Stimulated activated effector memory CD8-positive, alpha-beta T cell treated with anti-CD3 and anti-CD28 coated beads, Interleukin-12 subunit alpha, Interleukin-12 subunit beta, amount 100 ng/mL, for 72 hours (primary cell): ENCODE results near the gene APLN.

Experiments used
- ATAC-seq: fragments of 150-1000 bp; cut with Tn5 transposase; 2 replicates; pipeline ENCODE4 v1.10.0; 2021
- DNase-seq, 2 donors: peaks; one replicate each; pipeline ENCODE4 v3.0.0; 2021 to 2022; ENCODE audit warnings: low spot score in 2 of 2
- H3K27ac Mint-ChIP-seq: one replicate; pipeline ENCODE4 v1.8.0; 2022; ENCODE audit warnings: mild to moderate bottlenecking, mixed read lengths
- H3K36me3 Mint-ChIP-seq: one replicate; pipeline ENCODE4 v1.8.0; 2022; ENCODE audit warnings: mild to moderate bottlenecking, mixed read lengths
- H3K4me1 Mint-ChIP-seq: one replicate; pipeline ENCODE4 v1.8.0; 2022; ENCODE audit warnings: mixed read lengths
- H3K4me3 Mint-ChIP-seq: one replicate; pipeline ENCODE4 v1.8.0; 2022; ENCODE audit warnings: mild to moderate bottlenecking, mixed read lengths
- H3K9me3 Mint-ChIP-seq: one replicate; pipeline ENCODE4 v1.8.0; 2022; ENCODE audit warnings: mixed read lengths

Gene APLN

DNA sequence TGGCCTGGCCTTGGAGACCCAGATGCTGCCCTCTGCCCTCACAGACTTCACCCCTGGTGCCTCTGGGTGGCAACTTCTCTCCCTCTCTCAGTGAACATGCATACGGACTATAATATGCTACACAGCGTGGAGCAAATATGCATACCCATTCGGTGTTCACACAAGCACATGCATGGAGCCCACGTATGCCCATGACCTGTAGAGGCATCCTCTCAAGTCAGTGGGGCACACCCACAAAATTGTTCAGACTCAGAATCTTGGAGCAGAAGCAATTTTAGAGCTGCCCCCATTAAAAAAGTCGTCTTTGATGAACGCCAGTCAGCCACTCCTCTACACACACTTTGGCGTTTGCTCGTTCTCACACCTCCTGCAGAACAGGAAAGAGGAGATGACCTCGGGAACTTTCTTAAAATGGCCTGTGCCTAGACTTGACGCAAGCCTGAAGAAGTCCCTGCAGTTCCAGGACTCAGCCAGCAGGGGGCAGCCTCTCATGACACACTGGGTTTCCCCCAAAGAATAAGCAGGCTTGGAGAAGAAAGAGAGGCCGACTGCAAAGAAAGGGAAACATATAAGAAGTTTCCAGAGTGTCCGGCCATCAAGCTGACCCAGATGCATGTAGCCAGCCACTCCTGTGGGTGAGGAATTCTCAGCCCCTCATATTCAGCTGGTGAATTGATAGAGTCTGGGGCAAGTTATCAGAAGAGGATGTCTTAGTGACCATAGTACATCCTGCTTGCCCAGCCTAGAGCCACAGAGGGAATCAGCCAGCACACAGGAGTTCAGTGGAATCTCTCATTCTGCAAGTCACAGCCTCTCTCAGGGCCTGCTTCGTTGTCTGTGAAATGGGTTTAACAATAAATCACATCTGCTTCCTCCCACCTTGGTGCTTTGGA is 17.3 kb downstream of the APLN start:
- Mint-ChIP-seq H3K27ac (no peak overlapping the region), H3K9me3 (no peaks in the 10 kb centered on the region), H3K36me3 (no peaks in the 10 kb centered on the region), H3K4me3 (no peak overlapping the region), H3K4me1 (no peaks in the 10 kb centered on the region)
- DNase-seq: peak; percentile 57 to 80
- peak; percentile 80 for ATAC-seq

DNA sequence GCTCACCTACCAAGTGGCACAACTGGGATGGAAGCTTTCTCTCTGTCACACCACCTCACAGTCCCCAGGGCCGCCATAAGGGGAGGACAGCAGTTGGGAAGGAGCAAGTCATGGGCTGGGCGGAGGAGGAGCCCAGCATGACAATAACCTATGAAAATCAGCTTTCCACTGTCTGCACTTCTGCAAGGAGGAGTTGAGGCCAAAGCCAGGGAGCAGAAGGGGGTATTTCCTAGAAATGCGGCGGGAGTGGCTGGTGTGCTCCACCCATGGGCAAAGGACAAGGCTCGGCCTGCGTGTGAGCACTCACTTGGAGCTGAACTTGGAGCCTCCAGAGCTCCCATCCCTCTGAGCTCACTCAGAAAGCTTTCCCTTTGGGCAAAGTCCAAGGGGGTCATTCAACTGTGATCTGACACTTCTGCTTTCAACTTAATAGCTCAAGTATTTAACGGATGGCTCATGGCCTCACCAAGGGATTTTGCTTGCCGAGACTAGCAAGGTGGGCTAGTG is 18.5 kb downstream of the APLN start:
- Mint-ChIP-seq H3K27ac (no peak overlapping the region), H3K36me3 (no peaks in the 10 kb centered on the region), H3K9me3 (no peaks in the 10 kb centered on the region), H3K4me3 (no peak overlapping the region), H3K4me1 (no peaks in the 10 kb centered on the region)
- no peak for DNase-seq
- no peak for ATAC-seq

DNA sequence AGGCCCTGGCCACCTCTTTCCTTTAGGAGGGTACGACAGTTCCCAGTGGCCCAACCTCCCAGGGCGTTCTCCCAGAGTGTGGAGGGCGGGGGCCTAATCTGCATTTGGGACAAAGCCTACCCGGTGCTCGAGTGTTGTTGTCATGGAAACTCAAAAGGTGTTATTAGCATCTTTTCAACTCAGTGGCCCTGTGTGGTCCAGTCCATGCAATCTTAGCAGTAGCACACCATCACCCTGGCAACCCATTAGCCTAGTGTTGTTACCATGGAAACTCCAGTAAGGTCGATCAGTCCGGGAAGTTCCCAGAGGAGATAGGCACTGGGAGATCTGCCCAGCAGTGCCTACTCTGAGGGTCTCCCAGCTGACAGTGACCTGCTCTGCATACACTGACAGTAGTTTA is 20.2 kb downstream of the APLN start:
- H3K9me3 Mint-ChIP-seq: no peaks in the 10 kb centered on the region
- H3K27ac Mint-ChIP-seq: no peak overlapping the region
- DNase-seq: no peak
- no peak for ATAC-seq
- no peaks in the 10 kb centered on the region for H3K36me3 Mint-ChIP-seq
- H3K4me1 Mint-ChIP-seq: no peaks in the 10 kb centered on the region
- H3K4me3 Mint-ChIP-seq: no peak overlapping the region

DNA sequence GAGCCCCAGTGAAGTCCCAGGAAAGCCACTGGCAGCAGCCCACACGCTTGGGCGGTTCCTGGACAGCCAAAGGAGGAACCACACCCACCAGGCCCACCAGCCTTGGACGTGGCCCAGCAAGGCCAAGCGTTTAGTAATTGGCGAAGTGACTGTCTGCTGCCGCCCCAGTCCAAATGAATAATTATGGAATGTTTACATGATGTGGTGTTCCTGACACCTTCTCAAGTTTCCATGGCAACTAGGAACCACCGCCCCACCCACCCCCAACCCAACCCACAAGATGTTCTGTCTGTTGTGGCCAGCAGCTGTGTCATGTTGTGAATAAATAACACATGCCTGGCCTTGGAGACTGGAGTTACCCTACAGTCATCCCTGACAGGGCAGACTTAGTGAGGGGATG is 22.3 kb downstream of the APLN start:
- DNase-seq (no peak), ATAC-seq (no peak)
- Mint-ChIP-seq H3K4me1 (no peaks in the 10 kb centered on the region), H3K4me3 (no peak overlapping the region), H3K9me3 (no peaks in the 10 kb centered on the region), H3K27ac (no peak overlapping the region), H3K36me3 (no peaks in the 10 kb centered on the region)

DNA sequence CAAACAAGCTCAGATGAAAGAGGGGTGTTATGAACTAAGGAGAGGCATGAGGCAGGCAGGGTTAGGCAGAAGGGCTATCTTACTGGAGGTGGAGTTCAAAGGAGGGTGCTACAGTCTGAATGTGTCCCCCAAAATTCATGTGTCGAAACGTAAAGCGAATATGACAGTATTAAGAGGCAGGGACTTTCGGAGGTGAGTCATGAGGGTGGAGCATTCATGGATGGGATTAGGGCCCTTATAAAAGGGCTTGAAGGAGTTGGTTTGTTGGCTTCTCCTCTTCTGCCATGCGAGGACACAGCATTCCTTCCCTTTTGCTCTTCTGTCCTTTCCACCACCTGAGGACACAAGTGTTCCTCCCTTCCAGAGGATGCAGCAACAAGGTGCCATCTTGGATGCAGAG is 22.9 kb downstream of the APLN start:
- ATAC-seq: no peak
- H3K9me3 Mint-ChIP-seq: no peaks in the 10 kb centered on the region
- no peaks in the 10 kb centered on the region for H3K36me3 Mint-ChIP-seq
- no peak overlapping the region for H3K4me3 Mint-ChIP-seq
- no peak overlapping the region for H3K27ac Mint-ChIP-seq
- no peak for DNase-seq
- H3K4me1 Mint-ChIP-seq: no peaks in the 10 kb centered on the region

DNA sequence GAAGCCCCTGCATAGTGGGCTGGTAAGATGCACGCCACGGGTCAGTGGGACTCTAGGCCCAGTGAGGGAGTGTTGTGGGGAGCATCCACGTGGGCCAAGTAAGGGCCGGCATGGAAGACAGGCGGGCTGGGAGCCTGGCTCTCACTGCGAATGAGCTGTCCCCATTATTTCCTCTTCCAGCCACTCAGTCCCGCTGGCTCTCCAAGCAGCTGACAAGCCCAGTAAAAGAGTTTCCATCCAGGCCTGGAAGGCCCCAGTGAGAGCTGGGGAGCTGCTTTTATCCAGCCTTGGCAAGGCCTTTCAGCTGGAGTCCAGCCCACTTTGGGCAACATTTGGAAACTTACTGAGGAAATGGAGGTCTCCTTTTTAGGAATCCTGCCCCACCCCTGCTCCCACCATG is 24.9 kb downstream of the APLN start:
- H3K4me1 Mint-ChIP-seq: no peaks in the 10 kb centered on the region
- H3K36me3 Mint-ChIP-seq: no peaks in the 10 kb centered on the region
- no peak for DNase-seq
- H3K4me3 Mint-ChIP-seq: no peak overlapping the region
- no peak overlapping the region for H3K27ac Mint-ChIP-seq
- no peak for ATAC-seq
- no peaks in the 10 kb centered on the region for H3K9me3 Mint-ChIP-seq

DNA sequence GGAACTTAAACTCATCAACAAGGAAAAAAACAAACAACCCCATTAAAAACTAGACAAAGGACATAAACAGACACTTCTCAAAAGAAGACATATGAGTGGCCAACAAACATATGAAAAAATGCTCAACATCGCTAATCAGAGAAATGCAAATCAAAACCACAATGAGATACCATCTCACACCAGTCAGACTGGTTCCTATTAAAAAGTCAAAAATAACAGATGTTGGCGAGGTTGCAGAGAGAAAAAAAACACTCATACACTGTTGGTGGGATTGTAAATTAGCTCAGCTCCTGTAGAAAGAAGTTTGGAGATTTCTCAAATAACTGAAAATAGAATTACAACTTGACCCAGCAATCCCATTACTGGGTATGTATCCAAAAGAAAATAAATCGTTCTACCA is 28.7 kb downstream of the APLN start:
- Mint-ChIP-seq H3K27ac (no peak overlapping the region), H3K36me3 (no peaks in the 10 kb centered on the region), H3K4me1 (no peaks in the 10 kb centered on the region), H3K9me3 (no peaks in the 10 kb centered on the region), H3K4me3 (no peak overlapping the region)
- no peak for DNase-seq
- no peak for ATAC-seq

DNA sequence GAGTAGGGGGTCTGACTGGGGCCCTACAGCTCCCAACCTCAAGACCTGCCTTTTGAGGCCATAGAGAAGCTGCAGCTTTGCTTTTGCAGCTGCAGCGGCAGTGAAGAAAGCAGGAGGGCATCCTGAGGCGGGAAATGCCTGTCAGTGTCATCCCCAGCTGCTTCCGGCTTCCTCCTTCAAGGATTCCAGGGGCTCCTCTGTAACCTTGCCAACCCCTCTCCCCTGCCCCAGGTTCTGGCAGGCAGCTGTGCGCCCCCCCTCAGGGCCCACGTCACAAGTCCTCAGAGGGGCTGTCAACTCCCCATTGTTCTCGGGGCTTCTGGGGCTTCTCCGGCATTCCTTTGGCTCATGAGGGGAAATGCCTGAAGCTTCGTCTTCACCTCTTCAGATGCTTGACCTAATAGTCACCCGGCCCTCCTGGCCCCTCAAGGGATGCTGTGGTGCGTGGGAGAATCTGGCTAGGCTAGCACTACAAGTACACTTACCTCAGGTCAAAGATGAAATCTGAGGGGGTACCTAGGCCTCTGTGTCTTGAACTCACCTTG is 31.9 kb downstream of the APLN start:
- DNase-seq (no peak), ATAC-seq (no peak)
- H3K36me3 Mint-ChIP-seq: peaks cover 6% of the 10 kb centered on the region
- H3K4me3 Mint-ChIP-seq: no peak overlapping the region
- H3K4me1 Mint-ChIP-seq: no peaks in the 10 kb centered on the region
- H3K9me3 Mint-ChIP-seq: no peaks in the 10 kb centered on the region
- no peak overlapping the region for H3K27ac Mint-ChIP-seq

DNA sequence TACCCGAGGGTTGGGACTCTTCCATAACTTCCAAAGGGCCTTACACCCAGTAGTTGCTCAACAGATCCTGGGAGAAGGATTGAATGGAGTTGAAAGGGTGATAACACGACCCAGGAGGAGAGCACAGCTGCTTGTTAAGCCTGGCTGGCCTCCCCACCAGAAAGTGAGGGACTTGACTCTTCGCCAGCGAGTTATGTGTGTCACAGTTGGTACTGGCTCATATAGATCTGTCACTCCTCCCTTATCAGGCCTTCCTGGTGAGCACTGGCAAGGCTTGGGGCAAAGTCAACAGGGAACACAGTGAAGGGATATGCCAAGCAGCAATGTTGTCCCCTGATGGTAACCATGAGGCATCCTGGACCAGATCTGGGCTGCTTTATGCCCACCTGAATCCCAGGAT is 35.8 kb downstream of the APLN start:
- Mint-ChIP-seq H3K4me3 (no peak overlapping the region), H3K36me3 (peaks cover 6% of the 10 kb centered on the region), H3K27ac (no peak overlapping the region), H3K9me3 (no peaks in the 10 kb centered on the region), H3K4me1 (no peaks in the 10 kb centered on the region)
- DNase-seq (no peak), ATAC-seq (no peak)

DNA sequence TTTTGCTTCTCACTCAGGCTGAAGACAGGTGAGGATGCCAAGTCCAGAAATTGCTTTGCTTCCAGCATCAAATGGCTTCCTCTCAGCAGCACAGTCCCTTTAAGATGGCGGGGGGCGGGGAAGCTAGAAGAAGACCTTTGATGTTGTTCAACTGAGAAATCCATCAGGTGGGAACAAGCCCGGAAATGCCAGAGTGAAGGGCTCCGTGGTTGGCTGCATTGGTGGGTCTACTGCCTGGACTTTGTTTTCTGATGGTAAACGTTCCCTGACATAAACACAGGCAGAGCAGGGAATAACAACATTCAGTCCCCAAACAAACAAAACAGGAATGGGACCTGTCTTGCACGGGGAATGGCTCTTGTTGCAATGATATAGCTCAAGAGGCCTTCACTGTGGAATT is 37.3 kb downstream of the APLN start:
- H3K4me1 Mint-ChIP-seq: no peaks in the 10 kb centered on the region
- no peak for DNase-seq
- no peak overlapping the region for H3K4me3 Mint-ChIP-seq
- ATAC-seq: no peak
- H3K27ac Mint-ChIP-seq: no peak overlapping the region
- H3K36me3 Mint-ChIP-seq: peaks cover 6% of the 10 kb centered on the region
- no peaks in the 10 kb centered on the region for H3K9me3 Mint-ChIP-seq

DNA sequence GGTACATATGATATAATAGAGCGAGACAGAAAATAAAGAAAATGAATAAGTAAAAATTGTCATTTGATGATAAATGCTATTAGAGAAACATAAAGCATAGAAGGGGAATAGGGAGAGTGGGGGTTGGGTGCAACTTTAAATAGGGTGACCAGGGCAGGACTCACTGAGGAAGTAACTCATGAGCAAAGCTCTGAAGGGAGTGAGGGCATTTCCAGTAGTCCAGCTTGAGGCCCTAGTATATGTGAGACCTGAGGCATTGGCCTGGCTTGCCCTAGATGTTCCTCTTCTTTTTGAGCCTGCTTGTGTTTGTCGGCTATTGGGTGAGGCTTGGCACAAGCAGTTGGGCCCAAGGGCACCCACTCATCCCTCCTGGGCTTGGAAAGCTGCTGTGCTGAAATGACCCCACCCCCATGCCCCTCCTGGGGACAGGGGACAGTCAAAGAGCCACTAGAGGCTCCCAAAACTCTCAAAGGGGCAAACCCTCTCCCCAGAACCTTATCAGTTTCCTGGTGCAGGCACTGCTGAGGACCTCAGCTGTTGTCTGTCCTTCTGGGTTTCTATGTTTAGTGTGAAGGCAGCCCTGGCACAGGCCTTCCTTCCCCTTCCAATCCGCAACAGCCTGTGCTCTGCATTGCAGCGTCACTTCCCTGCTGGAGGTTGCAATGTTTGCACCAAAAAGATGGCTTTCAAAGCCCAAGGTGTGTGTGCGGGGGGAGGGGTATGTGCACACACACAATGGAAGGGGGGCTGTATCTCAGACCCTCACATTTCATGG is 40.1 kb downstream of the APLN start:
- Mint-ChIP-seq H3K9me3 (no peaks in the 10 kb centered on the region), H3K36me3 (peaks cover 6% of the 10 kb centered on the region), H3K4me1 (no peaks in the 10 kb centered on the region), H3K27ac (peak overlapping the region; percentile 23), H3K4me3 (no peak overlapping the region)
- no peak for DNase-seq
- no peak for ATAC-seq

DNA sequence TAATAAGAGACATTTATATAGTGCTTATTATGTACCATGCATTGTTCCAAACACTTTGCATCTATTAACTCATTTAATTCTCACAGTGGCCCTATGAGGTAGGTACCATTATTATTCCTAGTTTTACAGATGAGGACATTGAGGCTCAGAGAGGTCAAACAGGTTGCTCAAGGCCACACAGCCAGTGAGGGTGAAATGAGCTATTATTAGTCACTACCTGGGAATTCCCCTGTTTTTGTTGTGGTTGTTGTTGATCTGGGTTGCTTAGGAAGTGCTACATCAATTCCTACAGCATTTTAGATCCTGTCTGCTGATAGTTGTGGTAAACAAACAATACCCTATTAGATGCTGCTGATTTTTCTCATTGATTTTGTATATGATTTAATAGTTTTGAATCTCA is 41.2 kb downstream of the APLN start:
- no peak for DNase-seq
- peak; percentile 69 for ATAC-seq
- H3K27ac Mint-ChIP-seq: peak overlapping the region; percentile 23

DNA sequence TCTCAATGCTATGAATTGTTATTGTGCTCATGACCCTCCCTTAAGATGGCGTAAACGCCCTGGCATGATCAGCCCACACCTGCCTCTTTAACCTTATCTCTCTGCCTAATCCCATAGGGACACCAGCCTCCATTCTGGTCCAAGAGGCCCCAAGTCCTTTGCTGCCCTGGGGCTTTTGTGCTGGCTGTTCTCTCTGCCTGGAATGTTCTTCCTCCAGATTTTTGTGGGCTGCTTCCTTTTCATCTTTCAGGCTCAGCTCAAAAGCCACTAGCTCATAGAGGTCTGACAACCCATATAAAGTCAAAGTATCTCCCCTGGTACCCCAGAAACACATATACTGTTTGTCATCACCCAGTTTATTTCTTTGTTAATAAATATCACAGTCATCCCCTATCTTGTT is 42.4 kb downstream of the APLN start:
- Mint-ChIP-seq H3K36me3 (no peaks in the 10 kb centered on the region), H3K27ac (no peak overlapping the region), H3K4me1 (no peaks in the 10 kb centered on the region), H3K9me3 (no peaks in the 10 kb centered on the region), H3K4me3 (no peak overlapping the region)
- no peak for ATAC-seq
- no peak for DNase-seq

More for the DNA sequence above, 41.2 kb downstream of the APLN start:
- no peaks in the 10 kb centered on the region for H3K9me3 Mint-ChIP-seq
- H3K4me1 Mint-ChIP-seq: no peaks in the 10 kb centered on the region
- H3K36me3 Mint-ChIP-seq: peaks cover 6% of the 10 kb centered on the region
- H3K4me3 Mint-ChIP-seq: no peak overlapping the region

DNA sequence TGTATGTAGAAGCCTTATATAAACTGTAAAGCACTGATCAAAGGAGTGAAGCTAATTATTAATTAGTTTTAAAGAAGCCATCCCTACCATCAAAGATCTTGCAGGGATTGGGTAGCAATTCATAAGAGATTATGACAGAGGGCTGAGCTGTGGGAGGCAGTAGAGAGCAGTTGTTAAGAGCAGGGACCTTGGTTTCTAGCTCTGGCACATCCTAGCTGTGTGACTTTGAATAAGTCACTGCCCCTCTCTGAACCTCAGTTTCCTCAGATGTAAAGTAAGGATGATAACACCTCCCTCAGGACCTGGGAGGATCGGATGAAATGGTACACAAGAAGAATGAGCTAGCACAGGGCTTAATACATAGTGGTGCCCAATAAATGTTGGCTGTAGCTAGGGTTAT is 45.4 kb downstream of the APLN start:
- Mint-ChIP-seq H3K36me3 (no peaks in the 10 kb centered on the region), H3K4me3 (no peak overlapping the region), H3K9me3 (no peaks in the 10 kb centered on the region), H3K27ac (no peak overlapping the region), H3K4me1 (peaks cover 7% of the 10 kb centered on the region)
- DNase-seq (no peak), ATAC-seq (no peak)

DNA sequence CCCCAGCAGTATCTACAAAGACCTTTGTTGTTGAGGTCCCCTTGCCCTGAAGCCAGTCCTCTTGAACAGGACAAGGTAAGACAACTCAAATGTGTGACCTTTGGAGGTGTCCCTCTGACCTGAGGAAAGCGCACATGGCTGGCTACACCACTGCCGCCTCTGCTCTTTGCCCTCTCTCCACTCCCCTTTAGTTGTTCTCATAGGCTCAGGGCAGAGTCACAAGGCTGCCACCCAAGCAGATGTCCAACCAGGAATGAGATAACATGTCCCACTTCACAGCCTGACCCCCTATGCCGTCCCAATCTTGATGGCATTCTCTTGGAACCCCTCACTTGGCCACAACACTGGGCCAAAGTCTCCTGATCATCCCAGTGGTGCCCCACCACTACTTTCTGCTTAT is 46.3 kb downstream of the APLN start:
- no peak overlapping the region for H3K27ac Mint-ChIP-seq
- no peak for ATAC-seq

DNA sequence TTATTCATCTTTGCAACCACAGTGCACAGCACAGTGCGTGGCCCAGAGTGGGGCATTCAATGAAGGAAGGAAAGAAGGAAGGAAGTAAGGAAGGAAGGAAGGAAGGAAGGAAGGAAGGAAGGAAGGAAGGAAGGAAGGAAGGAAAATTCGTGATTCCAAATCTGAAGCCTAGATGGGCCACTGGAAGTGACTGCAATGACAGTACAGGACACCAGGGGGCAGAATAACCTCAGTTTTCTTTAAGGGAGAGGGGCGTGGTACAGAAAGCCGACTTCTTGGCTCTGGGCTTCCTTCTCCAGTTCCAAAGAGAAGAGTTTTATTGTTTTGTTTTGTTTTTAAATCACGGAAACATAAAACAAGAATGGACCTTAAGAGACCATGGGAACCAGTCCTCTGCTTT is 47.8 kb downstream of the APLN start:
- peak; percentile 62 for ATAC-seq
- peak; percentile 17 to 61 for DNase-seq
- Mint-ChIP-seq H3K27ac (no peak overlapping the region), H3K9me3 (no peaks in the 10 kb centered on the region), H3K4me1 (peaks cover 15% of the 10 kb centered on the region), H3K4me3 (no peak overlapping the region), H3K36me3 (no peaks in the 10 kb centered on the region)

More for the DNA sequence above, 46.3 kb downstream of the APLN start:
- Mint-ChIP-seq H3K36me3 (no peaks in the 10 kb centered on the region), H3K9me3 (no peaks in the 10 kb centered on the region), H3K4me3 (no peak overlapping the region), H3K4me1 (peaks cover 15% of the 10 kb centered on the region)
- DNase-seq: no peak
